ENCODE results near the gene OR56A1. TPM values are rescaled to one million over a fixed set of nuclear protein-coding genes. Genes with fewer than 3 reads are reported as not detected.

The OR56A1 gene
- total and polyA plus RNA-seq, 9 of the 15 experiments (the other 6 are each of a cell fraction or from before 2014, with no cell fraction given) = not detected

DNA sequence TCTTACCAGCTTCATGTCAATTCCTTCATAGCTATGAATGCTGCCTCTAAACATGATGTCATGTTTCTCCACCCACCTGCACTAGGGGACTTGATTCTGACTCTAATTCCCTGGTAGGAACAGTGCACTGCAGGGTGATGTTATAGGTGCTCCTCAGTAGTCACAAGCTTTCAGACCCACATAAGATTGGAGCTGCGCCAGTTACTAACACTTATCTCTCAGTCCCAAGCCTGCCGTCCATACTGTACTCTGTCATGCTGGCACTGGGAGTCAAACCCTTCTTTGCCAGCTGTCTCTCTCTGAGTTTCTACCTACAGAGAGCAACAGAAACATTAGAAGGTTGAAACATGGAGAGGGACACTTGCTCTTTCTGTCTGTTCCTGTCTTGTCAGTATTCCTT, 5.5 kb downstream of the OR56A1 start:
- H3K36me3 ChIP-seq (ENCODE audit: control insufficient read depth, insufficient read depth, low read length) = no peaks in the 10 kb centered on the region
- in situ Hi-C loops (cut with MboI) (no loop called here), intact Hi-C loops (cut with micrococcal nuclease) (no loop called here)
- FAIRE-seq (no peak), DNase-seq (ENCODE audit: extremely low read depth in 1 of 4, low spot score in 3 of 4) (no peak), ATAC-seq (no peak)
- H3K9me3 ChIP-seq (replicated peaks; ENCODE audit: control insufficient read depth, insufficient read depth, low read depth, low read length) = no peaks in the 10 kb centered on the region
- WGBS (ENCODE audit: insufficient coverage, low coverage, missing lambda C conversion rate) = 0% methylated on average over 2 of the region's 2 CpGs
- no peaks in the 10 kb centered on the region for H3K79me2 ChIP-seq (ENCODE audit: control insufficient read depth, insufficient read depth, low read length)
- no peaks in the 10 kb centered on the region for H3K27me3 ChIP-seq (ENCODE audit: control insufficient read depth in 2 of 2, insufficient read depth in 2 of 2, low read length in 2 of 2)
- H3K4me2 ChIP-seq (ENCODE audit: insufficient read depth, low read length) = no peak overlapping the region
- no peaks in the 10 kb centered on the region for H4K20me1 ChIP-seq (replicated peaks; ENCODE audit: control insufficient read depth, insufficient read depth, low read length)
- H3K4me1 ChIP-seq (replicated peaks in 1 of 2; ENCODE audit: control insufficient read depth in 2 of 2, insufficient read depth in 2 of 2, low read length in 2 of 2) = no peaks in the 10 kb centered on the region
- no peak overlapping the region for H2AFZ ChIP-seq (ENCODE audit: low read depth, low read length)
- H3K4me3 ChIP-seq = no peak overlapping the region
- TF ChIP-seq SLC30A9 (CRISPR knock-in tag; IDR thresholded peaks at IDR 0.05) = no peak
- TF ChIP-seq KDM4B (IDR thresholded peaks at IDR 0.05; ENCODE audit: borderline replicate concordance in 2 of 2, low read depth in 1 of 2) = no peak
- TF ChIP-seq HDAC6 (IDR thresholded peaks at IDR 0.05; ENCODE audit: low read depth, low read length) = no peak
- no peak for TF ChIP-seq ESRRA (IDR thresholded peaks at IDR 0.05; ENCODE audit: borderline replicate concordance, low read depth)
- no peak for TF ChIP-seq ZNF785 (CRISPR knock-in tag; IDR thresholded peaks at IDR 0.05)
- TF ChIP-seq, protein P1, sequence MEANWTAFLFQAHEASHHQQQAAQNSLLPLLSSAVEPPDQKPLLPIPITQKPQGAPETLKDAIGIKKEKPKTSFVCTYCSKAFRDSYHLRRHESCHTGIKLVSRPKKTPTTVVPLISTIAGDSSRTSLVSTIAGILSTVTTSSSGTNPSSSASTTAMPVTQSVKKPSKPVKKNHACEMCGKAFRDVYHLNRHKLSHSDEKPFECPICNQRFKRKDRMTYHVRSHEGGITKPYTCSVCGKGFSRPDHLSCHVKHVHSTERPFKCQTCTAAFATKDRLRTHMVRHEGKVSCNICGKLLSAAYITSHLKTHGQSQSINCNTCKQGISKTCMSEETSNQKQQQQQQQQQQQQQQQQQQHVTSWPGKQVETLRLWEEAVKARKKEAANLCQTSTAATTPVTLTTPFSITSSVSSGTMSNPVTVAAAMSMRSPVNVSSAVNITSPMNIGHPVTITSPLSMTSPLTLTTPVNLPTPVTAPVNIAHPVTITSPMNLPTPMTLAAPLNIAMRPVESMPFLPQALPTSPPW (CRISPR knock-in tag; IDR thresholded peaks at IDR 0.05) = no peak
- TF ChIP-seq ZNF436 (CRISPR knock-in tag; IDR thresholded peaks at IDR 0.05) = no peak
- no peak for TF ChIP-seq CTCF (IDR thresholded peaks at IDR 0.05 in 2 of 3, conservative IDR thresholded peaks at IDR 0.05 in 1 of 3; ENCODE audit: insufficient read depth in 2 of 3, low read depth in 1 of 3, low read length in 3 of 3)
- POLR2A ChIA-PET = interaction anchor here (0.7 kb wide), 1 partner anchor 243 kb away, joined by 3 read pairs; no protein-coding TSS in a partner anchor
- CTCF ChIA-PET (ENCODE audit: low intra/inter-chr PET ratio) = interaction anchor here (1.3 kb wide), 1 partner anchor 291 kb away, joined by 5 read pairs; no protein-coding TSS in a partner anchor
- BruUV-seq (replicated peaks) = no TSS peak
- no peaks in the 10 kb centered on the region for H3K9me1 ChIP-seq (ENCODE audit: control insufficient read depth, insufficient read depth, low read length)
- no peak overlapping the region for H3K27ac ChIP-seq (ENCODE audit: extremely low read depth, low read depth, low read length)
- H3K9ac ChIP-seq (ENCODE audit: insufficient read depth in 1 of 2, low read depth in 2 of 2, low read length in 2 of 2) = no peak overlapping the region
